Neural progenitor cell (in vitro differentiated cells): Measurements from ENCODE around the gene CCL13. TPM values are rescaled to one million over a fixed set of nuclear protein-coding genes. Genes with fewer than 3 reads are reported as not detected.

Experiments used
- DNase-seq: peaks from one replicate; pipeline ENCODE4 v3.0.0-alpha.2; 2016; ENCODE audit warnings: low spot score
- H2AFZ ChIP-seq: fragments of 200-600 bp; sonication (generic); replicated peaks from 2 replicates; pipeline ENCODE4 v1.6.1; 2016; ENCODE audit warnings: antibody characterized with exemption
- H3F3A ChIP-seq: fragments of 200-600 bp; sonication (generic); 2 replicates; pipeline ENCODE4 v1.6.1; 2016; ENCODE audit warnings: antibody characterized with exemption, low read depth
- H3K27ac ChIP-seq: fragments of 200-600 bp; sonication (generic); 2 replicates; pipeline ENCODE4 v1.5.1; 2016; ENCODE audit warnings: mild to moderate bottlenecking
- H3K27me3 ChIP-seq: fragments of 200-600 bp; sonication (generic); 2 replicates; pipeline ENCODE4 v1.6.1; 2016; ENCODE audit warnings: mild to moderate bottlenecking, moderate library complexity
- H3K36me3 ChIP-seq: fragments of 200-600 bp; sonication (generic); 2 replicates; pipeline ENCODE4 v1.5.1; 2016
- H3K4me1 ChIP-seq: fragments of 200-600 bp; sonication (generic); 2 replicates; pipeline ENCODE4 v1.6.1; 2016; ENCODE audit warnings: mixed run types
- H3K4me2 ChIP-seq: fragments of 200-600 bp; sonication (generic); 2 replicates; pipeline ENCODE4 v1.6.1; 2016
- H3K4me3 ChIP-seq: fragments of 200-600 bp; sonication (generic); 2 replicates; pipeline ENCODE4 v1.5.1; 2016
- H3K79me2 ChIP-seq: fragments of 200-600 bp; sonication (generic); 2 replicates; pipeline ENCODE4 v1.6.1; 2016; ENCODE audit warnings: low read depth
- H3K9ac ChIP-seq: fragments of 200-600 bp; sonication (generic); 2 replicates; pipeline ENCODE4 v1.6.1; 2016
- H3K9me3 ChIP-seq: fragments of 200-600 bp; sonication (generic); 2 replicates; pipeline ENCODE4 v1.5.1; 2016; ENCODE audit warnings: low read depth
- H4K20me1 ChIP-seq: fragments of 200-600 bp; sonication (generic); 2 replicates; pipeline ENCODE4 v1.6.1; 2016; ENCODE audit warnings: low read depth
- H3K27ac Mint-ChIP-seq: 3 replicates; pipeline ENCODE4 v1.8.0; 2021; ENCODE audit warnings: mixed read lengths
- H3K27me3 Mint-ChIP-seq: 2 replicates; pipeline ENCODE4 v1.8.0; 2022; ENCODE audit warnings: low read depth, mild to moderate bottlenecking, inconsistent platforms, moderate library complexity, mixed read lengths; ENCODE audit not compliant: insufficient read depth
- H3K36me3 Mint-ChIP-seq: 3 replicates; pipeline ENCODE4 v1.8.0; 2021; ENCODE audit warnings: mixed read lengths
- H3K4me1 Mint-ChIP-seq: 3 replicates; pipeline ENCODE4 v1.8.0; 2021; ENCODE audit warnings: mixed read lengths
- H3K4me3 Mint-ChIP-seq: 3 replicates; pipeline ENCODE4 v1.8.0; 2021; ENCODE audit warnings: mild to moderate bottlenecking, moderate library complexity, mixed read lengths
- H3K9me3 Mint-ChIP-seq: 3 replicates; pipeline ENCODE4 v1.8.0; 2020; ENCODE audit warnings: mixed read lengths
- CTCF ChIP-seq: fragments of 200-600 bp; sonication (generic); IDR thresholded peaks from 2 replicates; pipeline ENCODE4 v1.5.1; 2017; ENCODE audit warnings: antibody characterized with exemption, mild to moderate bottlenecking
- EZH2 ChIP-seq: fragments of 200-600 bp; sonication (generic); IDR thresholded peaks from 2 replicates; pipeline ENCODE4 v1.6.1; 2017; ENCODE audit warnings: antibody characterized with exemption, mild to moderate bottlenecking, moderate library complexity
- EZH2phosphoT487 ChIP-seq: fragments of 200-600 bp; sonication (generic); IDR thresholded peaks from 2 replicates; pipeline ENCODE4 v1.6.1; 2017; ENCODE audit warnings: antibody characterized with exemption
- total RNA-seq: library from RNA; depleted of rRNA; stranded (reverse); fragments of >200 nt; gene quantifications from 2 replicates; pipeline ENCODE4 v1.2.3, GENCODE V29; 2015; ENCODE audit warnings: low replicate concordance

The CCL13 gene
- total RNA-seq, 1 donor from 2014 or later, result not detected

GRCh38 chr17:34339138-34339770 lies 17.0 kb upstream of the CCL13 start:
- Histone ChIP-seq H3K4me1 (no peaks in the 10 kb centered on the region), H3K4me3 (no peak overlapping the region), H3K9me3 (no peaks in the 10 kb centered on the region), H3K27me3 (peaks cover 9% of the 10 kb centered on the region), H3K9ac (no peak overlapping the region), H2AFZ (no peak overlapping the region), H3K4me2 (no peak overlapping the region), H3K27ac (no peak overlapping the region), H4K20me1 (no peaks in the 10 kb centered on the region), H3F3A (no peaks in the 10 kb centered on the region), H3K79me2 (no peaks in the 10 kb centered on the region), H3K36me3 (no peaks in the 10 kb centered on the region)
- no peak overlapping the region for H3K27ac Mint-ChIP-seq
- H3K4me1 Mint-ChIP-seq, result no peaks in the 10 kb centered on the region
- H3K27me3 Mint-ChIP-seq, result peaks cover 4% of the 10 kb centered on the region
- TF ChIP-seq EZH2phosphoT487, result no peak
- no peak for TF ChIP-seq EZH2
- no peak for TF ChIP-seq CTCF
- H3K9me3 Mint-ChIP-seq, result peaks cover 4% of the 10 kb centered on the region
- DNase-seq, result no peak
- H3K4me3 Mint-ChIP-seq, result no peak overlapping the region
- no peaks in the 10 kb centered on the region for H3K36me3 Mint-ChIP-seq

- H3K9me3 Mint-ChIP-seq, result no peaks in the 10 kb centered on the region
- TF ChIP-seq CTCF (no peak), EZH2phosphoT487 (no peak), EZH2 (no peak)
- H3K27ac Mint-ChIP-seq, result no peak overlapping the region
These were observed 14.4 kb upstream of the CCL13 start for GRCh38 chr17:34341916-34342315.

GRCh38 chr17:34347063-34347462 lies 9.2 kb upstream of the CCL13 start:
- Mint-ChIP-seq H3K9me3 (no peaks in the 10 kb centered on the region), H3K4me1 (no peaks in the 10 kb centered on the region), H3K4me3 (no peak overlapping the region), H3K36me3 (no peaks in the 10 kb centered on the region), H3K27me3 (no peaks in the 10 kb centered on the region), H3K27ac (no peak overlapping the region)
- H3K4me3 ChIP-seq, result no peak overlapping the region
- H4K20me1 ChIP-seq, result no peaks in the 10 kb centered on the region
- H3K27ac ChIP-seq, result no peak overlapping the region
- no peak for TF ChIP-seq EZH2
- TF ChIP-seq CTCF, result no peak
- no peak for TF ChIP-seq EZH2phosphoT487
- no peak overlapping the region for H3K4me2 ChIP-seq
- H3F3A ChIP-seq, result no peaks in the 10 kb centered on the region
- no peak overlapping the region for H2AFZ ChIP-seq
- no peaks in the 10 kb centered on the region for H3K4me1 ChIP-seq
- no peaks in the 10 kb centered on the region for H3K9me3 ChIP-seq
- H3K27me3 ChIP-seq, result peaks cover 3% of the 10 kb centered on the region
- no peaks in the 10 kb centered on the region for H3K79me2 ChIP-seq
- no peak overlapping the region for H3K9ac ChIP-seq
- no peaks in the 10 kb centered on the region for H3K36me3 ChIP-seq
- no peak for DNase-seq

More at GRCh38 chr17:34341916-34342315, 14.4 kb upstream of the CCL13 start:
- Histone ChIP-seq H3K36me3 (no peaks in the 10 kb centered on the region), H3F3A (no peaks in the 10 kb centered on the region), H4K20me1 (no peaks in the 10 kb centered on the region), H3K9ac (no peak overlapping the region), H3K27me3 (peaks cover 9% of the 10 kb centered on the region), H3K4me3 (no peak overlapping the region), H2AFZ (no peak overlapping the region), H3K4me1 (no peaks in the 10 kb centered on the region), H3K9me3 (no peaks in the 10 kb centered on the region), H3K79me2 (no peaks in the 10 kb centered on the region), H3K4me2 (no peak overlapping the region), H3K27ac (no peak overlapping the region)
- no peak overlapping the region for H3K4me3 Mint-ChIP-seq
- H3K27me3 Mint-ChIP-seq, result peaks cover 4% of the 10 kb centered on the region
- H3K36me3 Mint-ChIP-seq, result no peaks in the 10 kb centered on the region
- H3K4me1 Mint-ChIP-seq, result no peaks in the 10 kb centered on the region
- no peak for DNase-seq
